ENCODE measurements around the gene ZNF200. TPM values are rescaled to one million over a fixed set of nuclear protein-coding genes. Genes with fewer than 3 reads are reported as not detected.

ZNF200 gene
- total RNA-seq, 1 experiment from 2014 or later, result 13.2 TPM

- Histone ChIP-seq H2AFZ (peak within 1 kb of the TSS; percentile 90), H3K27ac (peak within 1 kb of the TSS; percentile 97), H3K4me1 (replicated peaks; ENCODE audit: insufficient read depth) (peaks cover 18% of the 10 kb centered on the region), H3K36me3 (ENCODE audit: low read depth) (peaks cover 35% of the 10 kb centered on the region), H3F3A (ENCODE audit: insufficient read depth, low read depth) (peaks cover 8% of the 10 kb centered on the region; the same call in 1 of the 2 replicates), H3K9me2 (ENCODE audit: insufficient read depth) (no peaks in the 10 kb centered on the region), H4K20me1 (ENCODE audit: insufficient read depth) (no peaks in the 10 kb centered on the region), H3K4me3 (peak within 1 kb of the TSS; percentile 63), H3K27me3 (ENCODE audit: insufficient read depth, low read depth) (no peaks in the 10 kb centered on the region), H3K79me2 (ENCODE audit: low read depth) (peaks cover 45% of the 10 kb centered on the region), H3K4me2 (peak within 1 kb of the TSS; percentile 90), H3K9me3 (ENCODE audit: insufficient read depth, low read depth) (peaks cover 17% of the 10 kb centered on the region)
- DNase-seq, result peak; percentile 93 to 97
- TSS peak; percentile 71 for BruUV-seq (replicated peaks)
- CTCF ChIA-PET, result interaction anchor here (0.6 kb wide), 2 partner anchors 108 to 321 kb away, joined by 3 to 11 read pairs; no protein-coding TSS in a partner anchor
- intact Hi-C loops (cut with micrococcal nuclease; ENCODE audit: unreplicated experiment), result loop anchor here (1.0 to 2.0 kb wide), 5 partner anchors 19 to 218 kb away; partner anchors contain the start of genes CLUAP1, ZNF174, ZNF200 and ZSCAN32
- no peak for TF ChIP-seq CTCF (conservative IDR thresholded peaks at IDR 0.05)
- POLR2A ChIA-PET (ENCODE audit: unreplicated experiment), result interaction anchor here (0.5 to 0.7 kb wide), 7 partner anchors 15 to 830 kb away, joined by 4 to 26 read pairs (median 10); partner anchors contain the start of gene ZNF213
These were observed 48.0 kb upstream of the ZNF200 start, which contains the start of gene ZNF263 for GRCh38 chr16:3282730-3283542. ZNF263 (plus strand) TSS chr16:3283491; CDS start chr16:3283819, 328 bp downstream.

- H3K9me2 ChIP-seq (ENCODE audit: insufficient read depth), result no peaks in the 10 kb centered on the region
- CTCF ChIA-PET, result no interaction called here
- BruUV-seq (replicated peaks), result no TSS peak
- intact Hi-C loops (cut with micrococcal nuclease; ENCODE audit: unreplicated experiment), result loop anchor here (1.0 to 2.0 kb wide), 4 partner anchors 18 to 219 kb away; partner anchors contain the start of genes CLUAP1, ZNF174, ZNF200 and ZSCAN32
- DNase-seq, result peak in 1 of 2 experiments; percentile 62
- peak overlapping the region; percentile 63 for H3K4me3 ChIP-seq
- POLR2A ChIA-PET (ENCODE audit: unreplicated experiment), result interaction anchor here (0.5 to 0.7 kb wide), 6 partner anchors 15 to 831 kb away, joined by 4 to 26 read pairs (median 11); no protein-coding TSS in a partner anchor
- H2AFZ ChIP-seq, result peak overlapping the region; percentile 90
- H3K79me2 ChIP-seq (ENCODE audit: low read depth), result peaks cover 37% of the 10 kb centered on the region
- no peaks in the 10 kb centered on the region for H4K20me1 ChIP-seq (ENCODE audit: insufficient read depth)
- TF ChIP-seq EZH2 (IDR thresholded peaks at IDR 0.05; ENCODE audit: low read depth) (no peak), CTCF (conservative IDR thresholded peaks at IDR 0.05) (no peak)
- peaks cover 8% of the 10 kb centered on the region; the same call in 1 of the 2 replicates for H3F3A ChIP-seq (ENCODE audit: insufficient read depth, low read depth)
- peak overlapping the region; percentile 90 for H3K4me2 ChIP-seq
- H3K9me3 ChIP-seq (ENCODE audit: insufficient read depth, low read depth), result peaks cover 10% of the 10 kb centered on the region
- H3K27ac ChIP-seq, result peak overlapping the region; percentile 97
- H3K36me3 ChIP-seq (ENCODE audit: low read depth), result peaks cover 30% of the 10 kb centered on the region
- H3K4me1 ChIP-seq (replicated peaks; ENCODE audit: insufficient read depth), result peaks cover 18% of the 10 kb centered on the region
- H3K27me3 ChIP-seq (ENCODE audit: insufficient read depth, low read depth), result no peaks in the 10 kb centered on the region
These were observed 47.3 kb upstream of the ZNF200 start for GRCh38 chr16:3282103-3282729.

GRCh38 chr16:3281222-3281820, 46.4 kb upstream of the ZNF200 start:
- CTCF ChIA-PET, result no interaction called here
- Histone ChIP-seq H3K4me3 (peak overlapping the region; percentile 63; the same call in 1 of the 2 replicates), H3K27me3 (ENCODE audit: insufficient read depth, low read depth) (no peaks in the 10 kb centered on the region; the same call in 1 of the 2 replicates), H3K4me2 (peak overlapping the region; percentile 90), H2AFZ (peak overlapping the region; percentile 90; the same call in 1 of the 2 replicates), H3F3A (ENCODE audit: insufficient read depth, low read depth) (peaks cover 8% of the 10 kb centered on the region; the same call in 1 of the 2 replicates), H3K4me1 (replicated peaks; ENCODE audit: insufficient read depth) (peaks cover 18% of the 10 kb centered on the region), H3K79me2 (ENCODE audit: low read depth) (peaks cover 30% of the 10 kb centered on the region), H3K9me3 (ENCODE audit: insufficient read depth, low read depth) (peaks cover 3% of the 10 kb centered on the region), H3K9me2 (ENCODE audit: insufficient read depth) (no peaks in the 10 kb centered on the region), H4K20me1 (ENCODE audit: insufficient read depth) (no peaks in the 10 kb centered on the region), H3K27ac (0 out of 2 replicates have a peak overlapping the region, but pooled peaks have one; percentile 97), H3K36me3 (ENCODE audit: low read depth) (peaks cover 21% of the 10 kb centered on the region)
- no peak for DNase-seq
- TF ChIP-seq CTCF (conservative IDR thresholded peaks at IDR 0.05), result no peak
- TF ChIP-seq EZH2 (IDR thresholded peaks at IDR 0.05; ENCODE audit: low read depth), result no peak
- intact Hi-C loops (cut with micrococcal nuclease; ENCODE audit: unreplicated experiment), result no loop called here
- POLR2A ChIA-PET (ENCODE audit: unreplicated experiment), result no interaction called here
- BruUV-seq (replicated peaks), result no TSS peak
